ENCODE results near the gene SGO2.

The SGO2 gene

DNA sequence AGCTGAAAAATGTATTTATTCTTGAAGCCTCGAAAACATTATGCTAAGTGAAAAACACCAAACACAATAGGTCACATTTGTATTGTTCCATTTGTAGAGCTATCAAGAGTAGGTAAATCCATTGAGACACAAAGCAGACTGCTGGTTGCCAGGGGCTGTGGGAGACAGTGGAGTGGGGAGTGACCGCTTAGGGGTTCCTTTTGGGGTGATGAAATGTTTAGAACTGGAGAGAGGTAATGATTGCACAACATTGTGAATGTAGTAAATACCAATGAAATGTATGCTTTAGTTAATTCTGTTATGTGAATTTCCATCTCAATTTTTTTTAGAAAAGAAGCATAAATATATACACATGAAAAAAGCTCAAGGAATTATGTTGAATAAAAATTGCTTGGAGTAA lies 32.0 kb upstream of the SGO2 start:
- DNase-seq, result no peak
- Mint-ChIP-seq H3K9me3 (peaks cover 7% of the 10 kb centered on the region), H3K4me3 (no peak overlapping the region), H3K27me3 (ENCODE audit: low read depth, poor library complexity) (no peaks in the 10 kb centered on the region), H3K36me3 (ENCODE audit: low read depth) (peaks cover 67% of the 10 kb centered on the region), H3K27ac (no peak overlapping the region), H3K4me1 (no peaks in the 10 kb centered on the region)
- TF ChIP-seq, protein P1, sequence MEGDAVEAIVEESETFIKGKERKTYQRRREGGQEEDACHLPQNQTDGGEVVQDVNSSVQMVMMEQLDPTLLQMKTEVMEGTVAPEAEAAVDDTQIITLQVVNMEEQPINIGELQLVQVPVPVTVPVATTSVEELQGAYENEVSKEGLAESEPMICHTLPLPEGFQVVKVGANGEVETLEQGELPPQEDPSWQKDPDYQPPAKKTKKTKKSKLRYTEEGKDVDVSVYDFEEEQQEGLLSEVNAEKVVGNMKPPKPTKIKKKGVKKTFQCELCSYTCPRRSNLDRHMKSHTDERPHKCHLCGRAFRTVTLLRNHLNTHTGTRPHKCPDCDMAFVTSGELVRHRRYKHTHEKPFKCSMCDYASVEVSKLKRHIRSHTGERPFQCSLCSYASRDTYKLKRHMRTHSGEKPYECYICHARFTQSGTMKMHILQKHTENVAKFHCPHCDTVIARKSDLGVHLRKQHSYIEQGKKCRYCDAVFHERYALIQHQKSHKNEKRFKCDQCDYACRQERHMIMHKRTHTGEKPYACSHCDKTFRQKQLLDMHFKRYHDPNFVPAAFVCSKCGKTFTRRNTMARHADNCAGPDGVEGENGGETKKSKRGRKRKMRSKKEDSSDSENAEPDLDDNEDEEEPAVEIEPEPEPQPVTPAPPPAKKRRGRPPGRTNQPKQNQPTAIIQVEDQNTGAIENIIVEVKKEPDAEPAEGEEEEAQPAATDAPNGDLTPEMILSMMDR (IDR thresholded peaks at IDR 0.05), result no peak

DNA sequence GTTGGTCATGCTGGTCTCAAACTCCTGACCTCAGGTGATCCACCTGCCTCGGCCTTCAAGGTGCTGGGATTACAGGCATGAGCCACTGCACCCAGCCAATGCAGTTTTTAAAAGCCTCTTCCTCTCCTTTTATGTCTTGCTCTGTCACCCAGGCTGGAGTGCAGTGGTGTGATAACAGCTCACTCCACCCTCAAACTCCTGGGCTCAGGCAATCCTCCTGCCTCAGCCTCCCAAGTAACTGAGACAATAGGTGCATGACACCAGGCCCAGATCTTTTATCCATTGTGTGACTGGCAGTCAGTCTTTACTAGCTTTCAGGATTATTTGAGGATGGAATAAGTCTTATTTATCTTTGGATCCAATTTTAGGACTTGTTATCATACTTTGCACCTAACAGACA lies 29.3 kb upstream of the SGO2 start:
- H3K9me3 Mint-ChIP-seq, result peaks cover under 1% of the 10 kb centered on the region
- TF ChIP-seq, protein P1 (IDR thresholded peaks at IDR 0.05), result no peak

DNA sequence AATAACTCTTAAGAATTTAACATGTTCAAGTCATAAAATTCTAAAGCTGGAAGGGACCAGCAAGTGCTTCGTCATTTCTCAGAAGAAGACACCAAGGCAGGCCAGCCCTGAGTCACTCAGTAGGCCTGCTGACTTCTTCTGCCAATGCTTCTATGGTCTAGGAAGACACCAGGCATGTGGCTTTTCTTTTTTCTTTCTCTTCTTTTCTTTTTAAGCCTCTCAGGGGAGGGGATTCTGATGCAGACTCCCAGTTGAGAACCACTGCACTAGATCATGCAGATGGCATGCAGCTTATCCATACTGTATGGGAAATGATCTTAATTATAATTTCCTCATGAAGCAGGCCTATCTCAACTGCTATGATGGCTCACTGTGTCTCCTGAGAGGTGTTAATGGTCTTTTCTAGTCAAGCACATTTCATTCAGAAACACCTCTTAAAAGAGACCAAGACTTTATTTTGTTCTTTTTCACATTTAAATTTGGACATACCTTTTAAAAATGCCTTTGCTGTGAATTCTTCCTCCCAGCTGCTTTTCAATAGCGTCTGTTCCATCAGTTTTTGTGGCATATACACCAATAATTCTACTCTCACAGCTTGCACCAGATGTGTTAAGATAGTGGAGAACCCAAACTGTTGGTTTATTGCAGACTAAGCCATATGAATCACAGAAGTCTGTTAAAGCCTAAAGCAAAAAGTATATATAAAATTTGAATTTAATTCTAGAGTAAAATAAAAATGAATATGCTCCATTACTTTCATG lies 27.4 kb upstream of the SGO2 start:
- H3K27ac Mint-ChIP-seq, result no peak overlapping the region
- H3K4me1 Mint-ChIP-seq, result no peaks in the 10 kb centered on the region
- peaks cover 48% of the 10 kb centered on the region for H3K36me3 Mint-ChIP-seq (ENCODE audit: low read depth)
- H3K9me3 Mint-ChIP-seq, result peaks cover 8% of the 10 kb centered on the region
- TF ChIP-seq, protein P1 (IDR thresholded peaks at IDR 0.05), result no peak
- no peak overlapping the region for H3K4me3 Mint-ChIP-seq
- H3K27me3 Mint-ChIP-seq (ENCODE audit: low read depth, poor library complexity), result no peaks in the 10 kb centered on the region
- no peak for DNase-seq

More for the DNA sequence above, 29.3 kb upstream of the SGO2 start:
- Mint-ChIP-seq H3K27me3 (ENCODE audit: low read depth, poor library complexity) (no peaks in the 10 kb centered on the region), H3K36me3 (ENCODE audit: low read depth) (peaks cover 48% of the 10 kb centered on the region), H3K4me3 (no peak overlapping the region), H3K4me1 (no peaks in the 10 kb centered on the region), H3K27ac (peak overlapping the region; percentile 51)
- no peak for DNase-seq

DNA sequence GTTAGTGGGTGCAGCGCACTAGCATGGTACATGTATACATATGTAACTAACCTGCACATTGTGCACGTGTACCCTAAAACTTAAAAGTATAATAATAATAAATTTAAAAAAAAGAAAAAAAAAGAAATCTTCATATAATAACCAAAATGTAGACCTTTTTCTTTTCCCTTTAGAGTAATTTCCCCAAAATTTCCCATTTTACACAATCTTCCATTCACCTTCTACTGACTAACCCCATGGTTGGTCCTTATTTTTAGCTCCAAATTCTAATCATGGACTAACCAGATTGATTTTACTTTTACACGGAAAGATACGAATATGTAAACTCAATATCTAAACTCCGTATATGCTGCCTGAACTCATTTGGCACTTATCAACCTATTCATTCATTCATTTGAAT lies 23.8 kb upstream of the SGO2 start:
- Mint-ChIP-seq H3K36me3 (ENCODE audit: low read depth) (peaks cover 44% of the 10 kb centered on the region), H3K4me3 (no peak overlapping the region), H3K27me3 (ENCODE audit: low read depth, poor library complexity) (no peaks in the 10 kb centered on the region), H3K4me1 (no peaks in the 10 kb centered on the region), H3K9me3 (peaks cover 8% of the 10 kb centered on the region), H3K27ac (no peak overlapping the region)
- no peak for DNase-seq
- TF ChIP-seq, protein P1 (IDR thresholded peaks at IDR 0.05), result no peak

DNA sequence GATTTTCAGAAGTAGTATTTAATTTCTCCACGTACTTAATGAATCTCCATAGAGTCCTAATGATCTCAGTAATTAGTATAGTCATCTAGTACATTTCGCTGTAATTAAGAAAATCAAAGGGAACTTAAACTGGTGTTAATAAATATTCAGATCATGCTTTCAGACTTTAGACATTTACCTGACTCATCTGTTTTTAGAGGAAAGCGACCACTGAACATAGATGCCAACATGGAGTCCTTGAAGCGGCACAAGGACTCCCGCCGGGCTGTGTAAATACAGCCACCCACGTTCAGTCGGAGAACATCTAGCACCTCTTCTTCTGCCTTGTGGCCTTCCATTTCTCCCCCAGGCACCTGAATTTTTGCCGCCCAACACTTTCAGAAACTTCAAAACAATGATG lies 19.3 kb upstream of the SGO2 start:
- H3K4me3 Mint-ChIP-seq, result no peak overlapping the region
- H3K4me1 Mint-ChIP-seq, result peaks cover 13% of the 10 kb centered on the region
- no peaks in the 10 kb centered on the region for H3K27me3 Mint-ChIP-seq (ENCODE audit: low read depth, poor library complexity)
- no peak for DNase-seq
- peaks cover 8% of the 10 kb centered on the region for H3K9me3 Mint-ChIP-seq
- peaks cover 23% of the 10 kb centered on the region for H3K36me3 Mint-ChIP-seq (ENCODE audit: low read depth)
- TF ChIP-seq, protein P1 (IDR thresholded peaks at IDR 0.05), result no peak
- no peak overlapping the region for H3K27ac Mint-ChIP-seq

DNA sequence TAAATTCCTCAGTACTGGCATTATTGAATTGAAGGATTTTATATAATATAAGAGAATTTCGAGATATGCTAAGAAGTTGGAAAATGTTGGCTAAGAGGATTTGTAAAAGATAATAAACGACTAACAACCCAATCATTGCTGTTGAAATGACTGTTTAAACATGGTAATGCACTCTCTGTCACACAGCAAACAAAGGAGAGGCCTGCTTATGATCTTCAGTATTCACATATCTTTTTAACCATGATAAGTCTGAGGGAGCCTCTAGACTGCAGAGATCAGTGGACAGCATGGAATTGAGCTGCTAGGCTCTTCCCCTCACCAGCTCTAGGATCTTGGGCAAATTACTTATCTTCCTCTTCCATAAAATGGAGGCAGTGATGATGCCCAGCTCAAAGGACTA lies 18.8 kb upstream of the SGO2 start:
- H3K36me3 Mint-ChIP-seq (ENCODE audit: low read depth), result peaks cover 19% of the 10 kb centered on the region
- TF ChIP-seq, protein P1 (IDR thresholded peaks at IDR 0.05), result no peak
- H3K27me3 Mint-ChIP-seq (ENCODE audit: low read depth, poor library complexity), result no peaks in the 10 kb centered on the region
- no peak overlapping the region for H3K27ac Mint-ChIP-seq
- no peak for DNase-seq
- H3K4me3 Mint-ChIP-seq, result no peak overlapping the region
- peaks cover 5% of the 10 kb centered on the region for H3K9me3 Mint-ChIP-seq
- peaks cover 13% of the 10 kb centered on the region for H3K4me1 Mint-ChIP-seq

All from nephron progenitor cell (in vitro differentiated cells).